GM12878 (cell line): ENCODE results near the gene PRM1.

Experiments used
- CEBPZ ChIP-seq: fragments of 150-350 bp; IDR thresholded peaks from 2 replicates; pipeline ENCODE4 v1.6.1; 2016; ENCODE audit warnings: low read depth, low read length
- CTCF ChIP-seq, 3 experiments: IDR thresholded peaks in 2 of 3; conservative IDR thresholded peaks in 1 of 3; 2 replicates each; pipeline ENCODE4 v1.5.1; 2011; ENCODE audit warnings: low read depth in 3 of 3, low read length in 3 of 3, mild to moderate bottlenecking in 3 of 3, control low read depth in 2 of 3, moderate library complexity in 2 of 3, inconsistent platforms in 1 of 3, mixed read lengths in 1 of 3; ENCODE audit not compliant: control insufficient read depth in 2 of 3, insufficient read depth in 1 of 3; ENCODE audit errors: extremely low read depth in 1 of 3
- EGR1 ChIP-seq, 2 experiments: IDR thresholded peaks; 1 replicate in 1 of 2; 2 replicates in 1 of 2; pipeline ENCODE4 v1.6.1; 2011 to 2012; ENCODE audit warnings: low read depth in 2 of 2, low read length in 2 of 2, borderline replicate concordance in 1 of 2, mild to moderate bottlenecking in 1 of 2, moderate library complexity in 1 of 2
- EP300 ChIP-seq, 2 experiments: fragments of 150-350 bp in 1 of 2; IDR thresholded peaks; 2 replicates each; pipeline ENCODE4 v1.6.1; 2011 to 2012; ENCODE audit warnings: low read depth in 2 of 2, low read length in 2 of 2, borderline replicate concordance in 1 of 2, improper control_type of control experiment in 1 of 2, inconsistent platforms in 1 of 2; ENCODE audit not compliant: control insufficient read depth in 1 of 2
- HDAC6 ChIP-seq: fragments of 200-600 bp; sonication (generic); IDR thresholded peaks from one replicate; pipeline ENCODE4 v1.8.0; 2017; ENCODE audit warnings: antibody characterized with exemption; ENCODE audit not compliant: unreplicated experiment
- MYC ChIP-seq: IDR thresholded peaks from 2 replicates; pipeline ENCODE4 v1.6.1; 2011; ENCODE audit warnings: mild to moderate bottlenecking, low read length, moderate library complexity, inconsistent platforms; ENCODE audit not compliant: insufficient read depth, insufficient replicate concordance, insufficient read length, severe bottlenecking
- POLR2AphosphoS5 ChIP-seq: IDR thresholded peaks from 2 replicates; pipeline ENCODE4 v1.6.1; 2011; ENCODE audit warnings: mild to moderate bottlenecking, low read length, inconsistent platforms
- SIN3A ChIP-seq: IDR thresholded peaks from 2 replicates; pipeline ENCODE4 v1.6.1; 2012; ENCODE audit warnings: low read depth, low read length, improper control_type of control experiment
- STAT1 ChIP-seq: fragments of 450-650 bp; conservative IDR thresholded peaks from 2 replicates; pipeline ENCODE4 v1.6.1; 2014; ENCODE audit warnings: antibody characterized with exemption, mild to moderate bottlenecking

- TF ChIP-seq EP300 (IDR thresholded peaks at IDR 0.05; ENCODE audit: borderline replicate concordance in 1 of 2, control insufficient read depth in 1 of 2, low read depth in 2 of 2, low read length in 2 of 2) (no peak), STAT1 (no peak), HDAC6 (no peak), CTCF (IDR thresholded peaks at IDR 0.05 in 2 of 3, conservative IDR thresholded peaks at IDR 0.05 in 1 of 3; ENCODE audit: control insufficient read depth in 2 of 3, extremely low read depth in 1 of 3, insufficient read depth in 1 of 3, low read depth in 3 of 3, low read length in 3 of 3) (no peak), EGR1 (IDR thresholded peaks at IDR 0.05; ENCODE audit: borderline replicate concordance in 1 of 2, low read depth in 2 of 2, low read length in 2 of 2) (no peak), POLR2AphosphoS5 (no peak), MYC (no peak), SIN3A (no peak), CEBPZ (no peak)
These were observed 20.5 kb downstream of the PRM1 start for GRCh38 chr16:11260596-11260966.
